Kidney (tissue), 14 donors: ENCODE measurements around the gene SPTBN1. TPM values are rescaled to one million over a fixed set of nuclear protein-coding genes. Genes with fewer than 3 reads are reported as not detected.
A peak's percentile ranks its signal among the peaks of the same experiment; 100 is the strongest.

Source experiments
- DNase-seq, 5 donors: peaks; one replicate each; pipeline ENCODE4 v3.0.0-alpha.2; 2013 to 2020
- FAIRE-seq: peaks from 2 replicates; lab custom pipeline; 2012; peaks lifted over from hg19 to GRCh38; lab: Jason Lieb, UNC
- H3K27ac ChIP-seq, 2 donors: one replicate each; pipeline ENCODE4 v1.7.0; 2013; ENCODE audit warnings: low read depth in 2 of 2, low read length in 2 of 2, inconsistent platforms in 1 of 2
- H3K27me3 ChIP-seq: one replicate; pipeline ENCODE4 v1.7.1; 2013; ENCODE audit warnings: low read length, inconsistent platforms; ENCODE audit not compliant: control insufficient read depth, insufficient read depth
- H3K36me3 ChIP-seq, 3 donors: one replicate each; pipeline versions ENCODE4 v1.7.0 to v1.7.1; 2013; ENCODE audit warnings: low read length in 3 of 3, control low read depth in 1 of 3, inconsistent platforms in 1 of 3; ENCODE audit not compliant: insufficient read depth in 3 of 3, control insufficient read depth in 2 of 3
- H3K4me1 ChIP-seq, 3 donors: one replicate each; pipeline versions ENCODE4 v1.7.0 to v1.7.1; 2013; ENCODE audit warnings: low read length in 3 of 3, inconsistent platforms in 1 of 3, low read depth in 1 of 3; ENCODE audit not compliant: control insufficient read depth in 2 of 3, insufficient read depth in 2 of 3
- H3K4me3 ChIP-seq, 3 donors: one replicate each; pipeline versions ENCODE4 v1.7.0 to v1.8.1; 2013; ENCODE audit warnings: low read length in 3 of 3, control low read depth in 1 of 3, inconsistent platforms in 1 of 3
- H3K9ac ChIP-seq, 3 donors: one replicate each; pipeline versions ENCODE4 v1.7.0 to v1.7.1; 2013; ENCODE audit warnings: low read length in 3 of 3, control low read depth in 1 of 3, inconsistent platforms in 1 of 3
- H3K9me3 ChIP-seq, 3 donors: one replicate each; pipeline versions ENCODE4 v1.7.0 to v1.7.1; 2013; ENCODE audit warnings: low read length in 3 of 3, control low read depth in 1 of 3, inconsistent platforms in 1 of 3; ENCODE audit not compliant: control insufficient read depth in 2 of 3, insufficient read depth in 1 of 3
- intact Hi-C: fragments of 100-400 bp; cut with DNase I; formaldehyde crosslinking; loops from one replicate; pipeline ENCODE4 v1.11.1; 2022
- polyA plus RNA-seq: library from polyadenylated mRNA; stranded (reverse); fragments of 350-450 nt; fragmentation: Illumina TruSeq; extraction: RNeasy Lipid Tissue Mini Kit (QIAGEN cat#74804); gene quantifications from one replicate; pipeline ENCODE4 v1.2.3, GENCODE V29; 2014; ENCODE audit warnings: low read depth, low replicate concordance; ENCODE audit not compliant: insufficient read depth
- total RNA-seq: library from RNA; stranded (reverse); fragmentation: NEBNext Ultra II Directional; extraction: Animal tissue kit (Norgen Biotek cat#: 25700); gene quantifications from one replicate; pipeline ENCODE4 v1.2.1, GENCODE V29; 2021
- TF ChIP-seq, protein P1 (sequence below): IDR thresholded peaks from 3 replicates; pipeline ENCODE4 v1.5.1; 2012; ENCODE audit warnings: mild to moderate bottlenecking, moderate library complexity, borderline replicate concordance; ENCODE audit not compliant: insufficient read depth; ENCODE audit errors: extremely low read depth
- donor health status: control.
- donor health status: control.
- donor health status: control.
- donor health status: control.
- donor health status: control.
- donor health status: DM: yes; HTN: yes; CAD: no.
- donor health status: Normal renal cell carcinoma (clear cell type).

The SPTBN1 gene
- total and polyA plus RNA-seq, 2 donors from 2014 or later = 93.2 to 313 TPM

DNA sequence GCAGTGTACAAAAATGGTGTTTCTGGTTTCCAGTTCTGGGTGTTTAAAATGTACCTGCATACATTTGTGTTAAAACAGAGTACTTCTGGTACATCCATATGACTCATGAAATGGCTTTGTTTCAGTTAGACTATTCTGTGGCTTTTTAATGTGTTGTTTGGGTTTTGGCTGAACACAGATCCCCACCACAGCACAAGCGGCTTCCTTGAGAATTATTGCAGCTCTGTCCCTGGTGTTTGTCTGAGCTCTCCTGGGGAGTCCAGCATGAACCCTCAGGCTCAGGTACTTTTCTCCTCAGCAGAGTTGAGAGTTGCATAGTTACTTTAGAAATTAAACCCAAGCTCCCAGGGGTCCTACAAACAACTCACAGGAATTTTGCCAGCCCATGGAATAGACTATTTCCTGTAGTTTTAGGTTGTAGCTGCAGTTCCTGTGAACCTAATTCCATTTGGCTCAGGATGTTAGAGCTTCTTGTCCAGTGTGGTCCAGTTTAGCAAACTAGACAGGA, 202.5 kb downstream of the SPTBN1 start:
- Histone ChIP-seq H3K9me3 (no peaks in the 10 kb centered on the region), H3K36me3 (peaks cover 14 to 93% (median 68%) of the 10 kb centered on the region in 3 donors), H3K4me1 (no peaks in the 10 kb centered on the region), H3K4me3 (no peak overlapping the region), H3K27ac (peak overlapping the region; percentile 5 to 54), H3K27me3 (no peaks in the 10 kb centered on the region), H3K9ac (no peak overlapping the region)
- TF ChIP-seq, protein P1, sequence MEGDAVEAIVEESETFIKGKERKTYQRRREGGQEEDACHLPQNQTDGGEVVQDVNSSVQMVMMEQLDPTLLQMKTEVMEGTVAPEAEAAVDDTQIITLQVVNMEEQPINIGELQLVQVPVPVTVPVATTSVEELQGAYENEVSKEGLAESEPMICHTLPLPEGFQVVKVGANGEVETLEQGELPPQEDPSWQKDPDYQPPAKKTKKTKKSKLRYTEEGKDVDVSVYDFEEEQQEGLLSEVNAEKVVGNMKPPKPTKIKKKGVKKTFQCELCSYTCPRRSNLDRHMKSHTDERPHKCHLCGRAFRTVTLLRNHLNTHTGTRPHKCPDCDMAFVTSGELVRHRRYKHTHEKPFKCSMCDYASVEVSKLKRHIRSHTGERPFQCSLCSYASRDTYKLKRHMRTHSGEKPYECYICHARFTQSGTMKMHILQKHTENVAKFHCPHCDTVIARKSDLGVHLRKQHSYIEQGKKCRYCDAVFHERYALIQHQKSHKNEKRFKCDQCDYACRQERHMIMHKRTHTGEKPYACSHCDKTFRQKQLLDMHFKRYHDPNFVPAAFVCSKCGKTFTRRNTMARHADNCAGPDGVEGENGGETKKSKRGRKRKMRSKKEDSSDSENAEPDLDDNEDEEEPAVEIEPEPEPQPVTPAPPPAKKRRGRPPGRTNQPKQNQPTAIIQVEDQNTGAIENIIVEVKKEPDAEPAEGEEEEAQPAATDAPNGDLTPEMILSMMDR = no peak
- FAIRE-seq = no peak
- intact Hi-C loops = no loop called here
- peak in 1 of 5 donors; percentile 55 for DNase-seq

DNA sequence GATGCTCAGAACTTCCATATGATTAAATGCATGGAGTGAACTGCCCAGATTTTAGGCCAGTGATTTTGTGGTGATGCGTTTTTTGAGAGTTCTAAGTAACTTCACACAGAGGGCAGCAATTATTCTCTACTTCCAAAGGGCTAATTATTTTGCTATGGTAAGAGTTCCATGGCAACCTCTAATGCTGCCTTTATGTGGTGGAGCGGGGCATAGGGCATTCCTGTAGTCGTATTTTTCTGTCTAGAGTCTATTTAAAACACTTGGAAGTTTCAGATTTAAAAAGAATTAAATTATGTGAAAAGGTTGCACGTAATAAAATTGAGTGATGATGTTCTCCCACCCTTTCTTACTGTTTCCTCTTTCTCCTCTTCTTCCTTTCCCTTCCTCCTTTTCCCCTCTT, 203.4 kb downstream of the SPTBN1 start:
- DNase-seq (peak in 2 of 5 donors; percentile 32 to 69), FAIRE-seq (no peak)
- Histone ChIP-seq H3K27ac (no peak overlapping the region), H3K4me1 (peaks cover 0 to 2% (median 0%) of the 10 kb centered on the region in 3 donors), H3K27me3 (no peaks in the 10 kb centered on the region), H3K9ac (no peak overlapping the region), H3K36me3 (peaks cover 14 to 92% (median 67%) of the 10 kb centered on the region in 3 donors), H3K4me3 (no peak overlapping the region), H3K9me3 (no peaks in the 10 kb centered on the region)
- intact Hi-C loops = no loop called here
- TF ChIP-seq, protein P1 = no peak

DNA sequence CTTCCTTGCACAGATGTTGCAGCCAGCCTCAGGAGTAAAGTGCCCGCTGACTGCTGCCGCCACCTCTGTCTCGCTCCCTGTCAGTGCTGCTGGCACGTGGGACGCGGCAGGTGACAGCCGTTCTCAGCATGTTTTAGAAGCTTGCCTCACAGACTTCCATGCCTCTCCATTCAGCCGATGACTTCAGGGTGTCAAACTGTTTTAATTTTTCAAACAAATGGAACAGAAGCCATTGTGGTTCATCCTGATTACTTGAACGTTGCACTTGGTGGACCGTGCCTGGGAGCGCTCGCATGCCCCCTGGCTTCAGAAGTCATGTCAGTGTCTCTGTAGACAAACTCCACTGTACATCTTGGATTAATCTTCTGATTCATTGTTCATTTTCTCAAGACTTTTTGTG, 204.6 kb downstream of the SPTBN1 start:
- Histone ChIP-seq H3K4me1 (peaks cover 0 to 6% (median 2%) of the 10 kb centered on the region in 3 donors), H3K9me3 (no peaks in the 10 kb centered on the region), H3K4me3 (no peak overlapping the region), H3K9ac (no peak overlapping the region), H3K27me3 (no peaks in the 10 kb centered on the region), H3K27ac (no peak overlapping the region), H3K36me3 (peaks cover 8 to 92% (median 59%) of the 10 kb centered on the region in 3 donors)
- intact Hi-C loops = no loop called here
- DNase-seq (no peak), FAIRE-seq (no peak)
- TF ChIP-seq, protein P1 = no peak

DNA sequence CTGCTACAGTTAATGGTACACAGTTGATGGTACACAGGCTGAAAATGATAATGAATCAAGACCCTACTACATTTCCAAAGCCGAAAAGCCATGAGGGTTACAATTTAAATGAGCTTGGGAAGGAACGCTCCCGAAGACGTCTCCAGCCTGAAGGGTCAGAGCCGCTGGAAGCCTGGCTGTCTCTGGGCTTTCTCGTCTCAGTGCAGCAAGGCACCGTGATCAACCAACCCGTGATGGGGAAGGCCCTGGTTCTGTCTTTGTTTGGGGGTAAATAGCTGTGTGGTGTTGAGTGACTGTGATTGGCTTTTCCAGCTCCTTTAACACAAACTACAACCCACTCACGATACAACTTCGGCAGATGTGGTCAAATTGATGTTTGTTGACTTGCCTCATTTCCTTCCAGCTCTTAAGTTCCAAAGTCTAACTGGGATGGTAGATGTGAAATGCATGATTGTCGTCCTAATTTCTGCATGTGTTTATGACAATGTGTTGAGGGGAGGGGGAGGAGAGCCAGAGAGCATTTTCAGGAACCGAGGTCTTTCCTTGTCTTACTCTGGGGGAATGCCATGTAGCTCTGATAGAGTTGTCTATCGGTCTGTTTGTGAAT, 207.4 kb downstream of the SPTBN1 start:
- TF ChIP-seq, protein P1 = no peak
- intact Hi-C loops = no loop called here
- no peak for DNase-seq
- no peaks in the 10 kb centered on the region for H3K9me3 ChIP-seq
- no peak overlapping the region for H3K9ac ChIP-seq
- H3K36me3 ChIP-seq = peaks cover 15 to 97% (median 48%) of the 10 kb centered on the region in 3 donors
- H3K27me3 ChIP-seq = no peaks in the 10 kb centered on the region
- no peak overlapping the region for H3K27ac ChIP-seq
- H3K4me3 ChIP-seq = no peak overlapping the region
- no peak for FAIRE-seq
- peaks cover 0 to 12% (median 11%) of the 10 kb centered on the region in 3 donors for H3K4me1 ChIP-seq
